ENCODE results near the gene ANKRD13B. TPM values are rescaled to one million over a fixed set of nuclear protein-coding genes. Genes with fewer than 3 reads are reported as not detected.

The ANKRD13B gene
- total RNA-seq, 4 donors from 2014 or later: 19.0 to 50.1 (median 26.4) TPM

GRCh38 chr17:29617481-29618271 lies 24.7 kb downstream of the ANKRD13B start:
- TF ChIP-seq CTCF (IDR thresholded peaks at IDR 0.05): peak; percentile 61 to 81 (median 75)
- peak in 1 of 2 donors; percentile 54 for TF ChIP-seq EP300 (IDR thresholded peaks at IDR 0.05)
- peak in 1 of 2 donors; percentile 21 for TF ChIP-seq POLR2A (IDR thresholded peaks at IDR 0.05)
- peak overlapping the region; percentile 11 to 53 (median 36) for H3K4me3 ChIP-seq
- peak in 1 of 2 donors; percentile 56 for DNase-seq (ENCODE audit: low spot score in 2 of 2)
- 10 to 14% methylated on average over 22 to 29 of the region's 68 CpGs for WGBS, 2 donors
- H3K27me3 ChIP-seq: peaks cover 0 to 5% of the 10 kb centered on the region in 2 donors
- no peaks in the 10 kb centered on the region for H3K9me3 ChIP-seq
- peaks cover 0 to 81% (median 60%) of the 10 kb centered on the region in 4 donors for H3K4me1 ChIP-seq
- H3K36me3 ChIP-seq: peaks cover 0 to 2% (median 0%) of the 10 kb centered on the region in 3 donors
- H3K27ac ChIP-seq: peak overlapping the region in 3 of 4 donors; percentile 69 to 84 (median 78)

GRCh38 chr17:29618272-29619065 lies 25.5 kb downstream of the ANKRD13B start:
- TF ChIP-seq EP300 (IDR thresholded peaks at IDR 0.05) (no peak), CTCF (IDR thresholded peaks at IDR 0.05) (peak in 2 of 5 experiments; percentile 1 to 4)
- DNase-seq (ENCODE audit: low spot score in 2 of 2): no peak
- WGBS, 2 donors: 63 to 72% methylated on average over 12 to 15 of the region's 22 CpGs
- H3K9me3 ChIP-seq: no peaks in the 10 kb centered on the region
- H3K27ac ChIP-seq: peak overlapping the region in 1 of 4 donors; percentile 84
- no peaks in the 10 kb centered on the region for H3K36me3 ChIP-seq
- peak overlapping the region; percentile 11 to 53 (median 36) for H3K4me3 ChIP-seq
- peaks cover 0 to 81% (median 59%) of the 10 kb centered on the region in 4 donors for H3K4me1 ChIP-seq
- H3K27me3 ChIP-seq: peaks cover 0 to 5% of the 10 kb centered on the region in 2 donors

DNA sequence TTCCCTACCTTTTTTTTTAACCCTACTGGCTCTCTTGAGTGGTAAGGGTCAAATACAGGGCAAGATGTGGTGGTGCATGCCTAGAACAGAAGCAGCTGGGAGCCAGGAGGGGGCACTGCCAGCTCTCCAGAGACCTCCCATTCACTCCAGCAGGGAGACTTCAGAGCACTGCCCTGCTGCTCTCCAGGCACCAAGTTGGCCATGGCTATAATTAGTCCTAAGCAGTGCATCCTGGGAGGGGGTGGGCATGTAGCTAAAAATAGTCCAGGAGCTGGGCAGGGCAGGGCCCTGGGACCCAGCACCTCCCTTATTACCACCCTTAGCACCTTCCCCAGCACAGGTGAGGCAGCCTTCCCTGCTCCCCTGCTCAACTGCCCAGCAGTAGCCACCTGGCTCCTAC lies 26.3 kb downstream of the ANKRD13B start:
- Histone ChIP-seq H3K27me3 (peaks cover 0 to 5% of the 10 kb centered on the region in 2 donors), H3K4me3 (no peak overlapping the region), H3K27ac (no peak overlapping the region), H3K36me3 (no peaks in the 10 kb centered on the region), H3K9me3 (no peaks in the 10 kb centered on the region), H3K4me1 (peaks cover 0 to 73% (median 51%) of the 10 kb centered on the region in 4 donors)
- DNase-seq (ENCODE audit: low spot score in 2 of 2): no peak
- TF ChIP-seq EP300 (IDR thresholded peaks at IDR 0.05) (no peak), CTCF (IDR thresholded peaks at IDR 0.05) (peak in 1 of 5 experiments; percentile 20), POLR2A (IDR thresholded peaks at IDR 0.05) (no peak)

- Histone ChIP-seq H3K4me1 (peaks cover 0 to 72% (median 43%) of the 10 kb centered on the region in 4 donors), H3K27ac (no peak overlapping the region), H3K36me3 (no peaks in the 10 kb centered on the region), H3K27me3 (peaks cover 0 to 5% of the 10 kb centered on the region in 2 donors), H3K4me3 (no peak overlapping the region), H3K9me3 (no peaks in the 10 kb centered on the region)
- 93 to 96% methylated on average over 4 of the region's 4 CpGs for WGBS, 2 donors
- no peak for DNase-seq (ENCODE audit: low spot score in 2 of 2)
- TF ChIP-seq EP300 (IDR thresholded peaks at IDR 0.05): no peak
- TF ChIP-seq CTCF (IDR thresholded peaks at IDR 0.05): no peak
- TF ChIP-seq POLR2A (IDR thresholded peaks at IDR 0.05): no peak
Observed at GRCh38 chr17:29620271-29620670, 27.3 kb downstream of the ANKRD13B start.

Measured in tibial nerve (tissue), 4 donors.